Retina (tissue), 1 donor: ENCODE data around the gene MARCHF3.
"Not testable (repeated sequence)": the region's sequence is repeated elsewhere in the genome, so short reads cannot be mapped to it uniquely, and the experiment has no call there.

Experiments used
- DNase-seq: peaks from one replicate; pipeline ENCODE4 v3.0.0-alpha.2; 2016

Gene MARCHF3

GRCh38 chr5:126947146-126948010 lies 83.0 kb downstream of the MARCHF3 start:
- DNase-seq = no peak

- DNase-seq = not testable (repeated sequence)
Observed at GRCh38 chr5:126942908-126943307, 87.5 kb downstream of the MARCHF3 start.

- DNase-seq = no peak
Observed at GRCh38 chr5:126941403-126941802, 89.0 kb downstream of the MARCHF3 start.

- no peak for DNase-seq
Observed at GRCh38 chr5:126939887-126940286, 90.5 kb downstream of the MARCHF3 start.

- DNase-seq = no peak
Observed at GRCh38 chr5:126938466-126938865, 91.9 kb downstream of the MARCHF3 start.

GRCh38 chr5:126937771-126938170 lies 92.6 kb downstream of the MARCHF3 start:
- no peak for DNase-seq

- DNase-seq = no peak
Observed at GRCh38 chr5:126936775-126937418, 93.5 kb downstream of the MARCHF3 start.

- no peak for DNase-seq
Observed at GRCh38 chr5:126931963-126932660, 98.2 kb downstream of the MARCHF3 start.

GRCh38 chr5:126928041-126928440 lies 102.3 kb downstream of the MARCHF3 start:
- DNase-seq = no peak

GRCh38 chr5:126927429-126927828 lies 102.9 kb downstream of the MARCHF3 start:
- no peak for DNase-seq

- no peak for DNase-seq
Observed at GRCh38 chr5:126926187-126926586, 104.2 kb downstream of the MARCHF3 start.

GRCh38 chr5:126925482-126925881 lies 104.9 kb downstream of the MARCHF3 start:
- peak; percentile 45 for DNase-seq

- DNase-seq = peak; percentile 67
Observed at GRCh38 chr5:126924331-126925033, 105.9 kb downstream of the MARCHF3 start.

GRCh38 chr5:126921241-126922091 lies 108.9 kb downstream of the MARCHF3 start:
- peak; percentile 42 for DNase-seq

- DNase-seq = peak; percentile 25
Observed at GRCh38 chr5:126920291-126920690, 110.1 kb downstream of the MARCHF3 start.

- DNase-seq = peak; percentile 48
Observed at GRCh38 chr5:126919566-126919965, 110.8 kb downstream of the MARCHF3 start.

GRCh38 chr5:126918615-126918957 lies 111.8 kb downstream of the MARCHF3 start:
- DNase-seq = no peak

GRCh38 chr5:126917918-126918614 lies 112.3 kb downstream of the MARCHF3 start:
- DNase-seq = peak; percentile 65

GRCh38 chr5:126915496-126915895 lies 114.9 kb downstream of the MARCHF3 start:
- DNase-seq = no peak

- peak; percentile 90 for DNase-seq
Observed at GRCh38 chr5:126914801-126915436, 115.4 kb downstream of the MARCHF3 start.
